K562 (cell line): Measurements from ENCODE around the gene DNASE2B. TPM values are rescaled to one million over a fixed set of nuclear protein-coding genes. Genes with fewer than 3 reads are reported as not detected.

Experiments
- ATAC-seq: fragments of 200-7000 bp; cut with Tn5 transposase; 3 replicates; pipeline ENCODE4 v1.9.1; 2020; ENCODE audit warnings: moderate library complexity
- BruUV-seq: library from RNA; stranded (reverse); fragments of 400-500 nt; replicated peaks from 2 replicates; lab custom pipeline; 2021; lab: Mats Ljungman, UMichigan
- CTCF ChIA-PET: fragments of 300-600 bp; formaldehyde crosslinking; extraction: SDS; loops from one replicate; lab custom pipeline; 2021; ENCODE audit warnings: low intra/inter-chr PET ratio; lab: Yijun Ruan, JAX
- POLR2A ChIA-PET: fragments of 300-600, 350-650 bp; sonication (Branson Sonifier 250); formaldehyde crosslinking; extraction: SDS; loops from one replicate; lab custom pipeline; 2021; ENCODE audit warnings: antibody characterized with exemption, inconsistent platforms; lab: Yijun Ruan, JAX
- DNase-seq, 4 experiments: peaks; one replicate each; pipeline versions ENCODE4 v3.0.0 to v3.0.0-alpha.2; 2011 to 2018; ENCODE audit warnings: low spot score in 3 of 4, mixed read lengths in 3 of 4; ENCODE audit errors: extremely low read depth in 1 of 4
- FAIRE-seq: peaks from 2 replicates; lab custom pipeline; 2011; peaks lifted over from hg19 to GRCh38; lab: Jason Lieb, UNC
- H2AFZ ChIP-seq: 2 replicates; pipeline ENCODE4 v1.6.0; 2011; ENCODE audit warnings: low read depth, low read length, control low read depth, inconsistent platforms
- H3K27ac ChIP-seq: fragments of 200-600 bp; 3 replicates; pipeline ENCODE4 v1.8.0; 2011; ENCODE audit warnings: low read depth, mild to moderate bottlenecking, control low read depth, inconsistent platforms, low read length, moderate library complexity, mixed read lengths; ENCODE audit errors: extremely low read depth
- H3K27me3 ChIP-seq, 2 experiments: fragments of 300-600 bp in 1 of 2; 2 replicates in 1 of 2; 3 replicates in 1 of 2; pipeline versions ENCODE4 v1.6.0 to v1.8.0; 2011; ENCODE audit warnings: inconsistent platforms in 2 of 2, low read length in 2 of 2, mild to moderate bottlenecking in 1 of 2, mixed read lengths in 1 of 2, moderate library complexity in 1 of 2; ENCODE audit not compliant: control insufficient read depth in 2 of 2, insufficient read depth in 2 of 2
- H3K36me3 ChIP-seq: fragments of 300-600 bp; 3 replicates; pipeline ENCODE4 v1.8.0; 2011; ENCODE audit warnings: mild to moderate bottlenecking, low read length, inconsistent platforms; ENCODE audit not compliant: control insufficient read depth, insufficient read depth
- H3K4me1 ChIP-seq, 2 experiments: fragments of 200-600 bp in 1 of 2; replicated peaks in 1 of 2; 2 replicates in 1 of 2; 3 replicates in 1 of 2; pipeline versions ENCODE4 v1.5.1 to v1.8.0; 2011; ENCODE audit warnings: inconsistent platforms in 2 of 2, low read length in 2 of 2, mild to moderate bottlenecking in 1 of 2, mixed read lengths in 1 of 2, moderate library complexity in 1 of 2; ENCODE audit not compliant: control insufficient read depth in 2 of 2, insufficient read depth in 2 of 2
- H3K4me2 ChIP-seq: 2 replicates; pipeline ENCODE4 v1.6.1; 2011; ENCODE audit warnings: low read length, control low read depth, inconsistent platforms, mixed read lengths; ENCODE audit not compliant: insufficient read depth
- H3K4me3 ChIP-seq: fragments of 200-600 bp; sonication (generic), shearing (Covaris generic); 2 replicates; pipeline ENCODE4 v1.5.1; 2016; ENCODE audit warnings: control low read depth, inconsistent platforms
- H3K79me2 ChIP-seq: fragments of 200-600 bp; 3 replicates; pipeline ENCODE4 v1.8.0; 2011; ENCODE audit warnings: low read length, inconsistent platforms; ENCODE audit not compliant: control insufficient read depth, insufficient read depth
- H3K9ac ChIP-seq, 2 experiments: 2 replicates each; pipeline versions ENCODE4 v1.6.0 to v1.6.1; 2011; ENCODE audit warnings: low read depth in 2 of 2, low read length in 2 of 2, control low read depth in 1 of 2, inconsistent platforms in 1 of 2, mild to moderate bottlenecking in 1 of 2, mixed read lengths in 1 of 2; ENCODE audit not compliant: insufficient read depth in 1 of 2
- H3K9me1 ChIP-seq: one replicate; pipeline ENCODE4 v1.6.0; 2011; ENCODE audit warnings: inconsistent platforms, mild to moderate bottlenecking, low read length, moderate library complexity; ENCODE audit not compliant: control insufficient read depth, insufficient read depth
- H3K9me3 ChIP-seq: replicated peaks from 2 replicates; pipeline ENCODE4 v1.5.1; 2011; ENCODE audit warnings: low read depth, low read length, inconsistent platforms; ENCODE audit not compliant: control insufficient read depth, insufficient read depth
- H4K20me1 ChIP-seq: replicated peaks from 2 replicates; pipeline ENCODE4 v1.6.1; 2011; ENCODE audit warnings: low read length, inconsistent platforms, mixed read lengths; ENCODE audit not compliant: control insufficient read depth, insufficient read depth
- ADNP ChIP-seq: fragments of 200-800 bp; sonication (Bioruptor generic); IDR thresholded peaks from 2 replicates; pipeline ENCODE4 v1.6.1; 2016; ENCODE audit warnings: missing genetic modification characterization, missing compliant biosample characterization
- BMI1 ChIP-seq: fragments of 150-350 bp; IDR thresholded peaks from 2 replicates; pipeline ENCODE4 v1.6.1; 2014; ENCODE audit warnings: low read length
- C11orf30 ChIP-seq: fragments of 450-650 bp; IDR thresholded peaks from 2 replicates; pipeline ENCODE4 v1.6.1; 2016; ENCODE audit warnings: low read depth, mild to moderate bottlenecking
- CBX1 ChIP-seq: sonication (generic); IDR thresholded peaks from 2 replicates; pipeline ENCODE4 v1.6.1; 2016; ENCODE audit warnings: antibody characterized with exemption, low read depth, mild to moderate bottlenecking
- CHD2 ChIP-seq: IDR thresholded peaks from 2 replicates; pipeline ENCODE4 v1.6.1; 2011; ENCODE audit warnings: low read depth, low read length
- ESRRB ChIP-seq: fragments of 250-450 bp; sonication (Bioruptor Pico); IDR thresholded peaks from 2 replicates; pipeline ENCODE4 v1.5.0; 2020; ENCODE audit warnings: mild to moderate bottlenecking, moderate library complexity, borderline replicate concordance
- FOXA3 ChIP-seq, 2 experiments: fragments of 450-650 bp in 1 of 2; sonication (generic) in 1 of 2; formaldehyde crosslinking; IDR thresholded peaks in 1 of 2; conservative IDR thresholded peaks in 1 of 2; 2 replicates each; pipeline versions ENCODE4 v1.4.0 to v1.8.0; 2020 to 2022; ENCODE audit warnings: mild to moderate bottlenecking in 2 of 2, missing genetic modification reagents in 1 of 2
- GATA2 ChIP-seq: sonication (generic); formaldehyde crosslinking; IDR thresholded peaks from 2 replicates; pipeline ENCODE4 v1.4.0; 2020; ENCODE audit warnings: mild to moderate bottlenecking, missing genetic modification reagents
- HEY1 ChIP-seq: fragments of 250-450 bp; sonication (Bioruptor Pico); IDR thresholded peaks from 2 replicates; pipeline ENCODE4 v1.5.0; 2020; ENCODE audit warnings: mild to moderate bottlenecking, moderate library complexity, borderline replicate concordance
- KAT2B ChIP-seq: IDR thresholded peaks from one replicate; pipeline ENCODE4 v1.6.1; 2012; ENCODE audit warnings: low read depth, mild to moderate bottlenecking, control low read depth, inconsistent platforms, low read length, moderate library complexity
- KAT8 ChIP-seq: fragments of 450-650 bp; IDR thresholded peaks from 2 replicates; pipeline ENCODE4 v1.6.1; 2016; ENCODE audit warnings: low read depth, mild to moderate bottlenecking
- MED1 ChIP-seq: sonication (generic); formaldehyde crosslinking; IDR thresholded peaks from 2 replicates; pipeline ENCODE4 v1.8.1; 2023; ENCODE audit warnings: missing genetic modification reagents, borderline replicate concordance
- MYNN ChIP-seq, 2 experiments: sonication (generic); formaldehyde crosslinking in 1 of 2; IDR thresholded peaks; 2 replicates each; pipeline versions ENCODE4 v1.5.0 to v1.6.1; 2016 to 2020; ENCODE audit warnings: antibody characterized with exemption in 1 of 2, missing genetic modification reagents in 1 of 2
- SIN3A ChIP-seq, 2 experiments: fragments of 150-350 bp in 1 of 2; IDR thresholded peaks; 2 replicates each; pipeline ENCODE4 v1.6.1; 2011 to 2016; ENCODE audit warnings: borderline replicate concordance in 2 of 2, low read depth in 2 of 2, low read length in 2 of 2, mild to moderate bottlenecking in 2 of 2, moderate library complexity in 2 of 2; ENCODE audit not compliant: control insufficient read depth in 1 of 2
- STAT5A ChIP-seq: IDR thresholded peaks from 2 replicates; pipeline ENCODE4 v1.6.1; 2012; ENCODE audit warnings: low read length, inconsistent platforms, borderline replicate concordance
- TCF3 ChIP-seq: sonication (generic); formaldehyde crosslinking; IDR thresholded peaks from 2 replicates; pipeline ENCODE4 v1.4.0; 2020; ENCODE audit warnings: mild to moderate bottlenecking, missing genetic modification reagents
- TSC22D4 ChIP-seq: fragments of 450-650 bp; IDR thresholded peaks from 2 replicates; pipeline ENCODE4 v1.6.1; 2016; ENCODE audit warnings: missing genetic modification characterization, missing biosample characterization, control low read depth
- ZNF124 ChIP-seq: sonication (generic); formaldehyde crosslinking; IDR thresholded peaks from 2 replicates; pipeline ENCODE4 v1.8.1; 2022; ENCODE audit warnings: missing genetic modification reagents
- ZNF316 ChIP-seq: fragments of 450-650 bp; IDR thresholded peaks from 2 replicates; pipeline ENCODE4 v1.6.1; 2016
- WGBS: fragments of 100-300 bp; shearing (Covaris generic); methylation state at CpG from one replicate; pipeline ENCODE4 v1.1.6; 2016; ENCODE audit warnings: low coverage, mixed read lengths; ENCODE audit not compliant: insufficient coverage; ENCODE audit errors: missing lambda C conversion rate; 5-methylcytosine and 5-hydroxymethylcytosine counted together
- in situ Hi-C: fragments of 300-500 bp; cut with MboI; formaldehyde crosslinking; loops from 4 replicates; pipeline ENCODE4 v1.15.0; 2018; ENCODE audit warnings: inconsistent platforms, mixed read lengths
- intact Hi-C: fragments of 100-400 bp; cut with micrococcal nuclease; formaldehyde crosslinking; loops from 2 replicates; pipeline ENCODE4 v1.14.2; 2022
- polyA plus RNA-seq, 8 experiments: library from polyadenylated mRNA; depleted of rRNA in 4 of 8; stranded (reverse) in 5 of 8; unstranded in 3 of 8; fragments of >200 nt; fragmentation: Nextera tagmentation in 2 of 8; fragmentation: Illumina TruSeq in 1 of 8; extraction: Ambion mirVana in 2 of 8; extraction: Trizol in 1 of 8; gene quantifications; 2 replicates each; pipeline versions ENCODE4 v1.2.1 to v1.2.3, GENCODE V29; 2011 to 2014; ENCODE audit warnings: inconsistent platforms in 1 of 8, missing spikeins in 1 of 8
- total RNA-seq, 7 experiments: library from RNA; depleted of rRNA in 6 of 7; stranded (reverse); fragments of >200 nt in 6 of 7; fragmentation: Illumina TruSeq in 2 of 7; extraction: Trizol in 2 of 7; gene quantifications; 2 replicates each; pipeline versions ENCODE4 v1.2.1 to v1.2.3, GENCODE V29; 2011 to 2021; ENCODE audit warnings: low replicate concordance in 1 of 7
- TF ChIP-seq, protein P1 (sequence below): fragments of 450-650 bp; IDR thresholded peaks from one replicate; pipeline ENCODE4 v1.6.1; 2018; ENCODE audit warnings: mild to moderate bottlenecking, moderate library complexity; ENCODE audit not compliant: partially characterized antibody
- TF ChIP-seq, protein P2 (sequence below), 2 experiments: fragments of 250-450 bp in 1 of 2; fragments of 450-650 bp in 1 of 2; sonication (Bioruptor Pico) in 1 of 2; IDR thresholded peaks; 2 replicates each; pipeline versions ENCODE4 v1.6.1 to v1.8.0; 2016 to 2021; ENCODE audit warnings: mild to moderate bottlenecking in 2 of 2, moderate library complexity in 2 of 2, missing compliant biosample characterization in 1 of 2, missing genetic modification characterization in 1 of 2

Gene DNASE2B
- total and polyA plus RNA-seq, 9 of the 15 experiments (the other 6 are each of a cell fraction or from before 2014, with no cell fraction given) = not detected

- Histone ChIP-seq H3K27me3 (no peaks in the 10 kb centered on the region), H3K9me3 (0 out of 2 replicates have a peak, but pooled peaks cover 2% of the 10 kb centered on the region), H3K36me3 (no peaks in the 10 kb centered on the region), H3K4me3 (no peak overlapping the region), H2AFZ (no peak overlapping the region), H3K9me1 (no peaks in the 10 kb centered on the region), H3K4me1 (peaks cover 0 to 11% of the 10 kb centered on the region in 2 experiments; a peak in 3 of 5 replicates), H3K9ac (no peak overlapping the region), H3K27ac (no peak overlapping the region), H4K20me1 (no peaks in the 10 kb centered on the region), H3K4me2 (no peak overlapping the region), H3K79me2 (no peaks in the 10 kb centered on the region)
- peak; percentile 66 for ATAC-seq
- POLR2A ChIA-PET = interaction anchor here (1.2 kb wide), 1 partner anchor 15 kb away, joined by 3 read pairs; no protein-coding TSS in a partner anchor
- WGBS = 12% methylated on average over 6 of the region's 6 CpGs
- FAIRE-seq = peak; percentile 73
- BruUV-seq = no TSS peak
- intact Hi-C loops (no loop called here), in situ Hi-C loops (no loop called here)
- CTCF ChIA-PET = no interaction called here
- DNase-seq = peak in 1 of 4 experiments; percentile 21
- TF ChIP-seq BMI1 (no peak), STAT5A (no peak), MED1 (no peak), FOXA3 (CRISPR knock-in tag; conservative IDR thresholded peaks at IDR 0.05 in 1 of 2, IDR thresholded peaks at IDR 0.05 in 1 of 2) (no peak), SIN3A (IDR thresholded peaks at IDR 0.05; ENCODE audit: borderline replicate concordance in 2 of 2, control insufficient read depth in 1 of 2, low read depth in 2 of 2, low read length in 2 of 2) (no peak), ZNF316 (0 out of 2 replicates have a peak, but pooled peaks have one; percentile 30), ESRRB (CRISPR knock-in tag) (no peak), KAT2B (no peak), MYNN (IDR thresholded peaks at IDR 0.05) (no peak), MYNN (CRISPR knock-in tag; IDR thresholded peaks at IDR 0.05) (no peak), TCF3 (CRISPR knock-in tag) (peak; percentile 13; the same call in 1 of the 2 replicates), GATA2 (CRISPR knock-in tag) (no peak), HEY1 (CRISPR knock-in tag) (no peak), ADNP (tag) (no peak), TSC22D4 (tag) (no peak), C11orf30 (0 out of 2 replicates have a peak, but pooled peaks have one; percentile 22), KAT8 (no peak), ZNF124 (CRISPR knock-in tag) (no peak), CBX1 (no peak), CHD2 (no peak)
- TF ChIP-seq, protein P1, sequence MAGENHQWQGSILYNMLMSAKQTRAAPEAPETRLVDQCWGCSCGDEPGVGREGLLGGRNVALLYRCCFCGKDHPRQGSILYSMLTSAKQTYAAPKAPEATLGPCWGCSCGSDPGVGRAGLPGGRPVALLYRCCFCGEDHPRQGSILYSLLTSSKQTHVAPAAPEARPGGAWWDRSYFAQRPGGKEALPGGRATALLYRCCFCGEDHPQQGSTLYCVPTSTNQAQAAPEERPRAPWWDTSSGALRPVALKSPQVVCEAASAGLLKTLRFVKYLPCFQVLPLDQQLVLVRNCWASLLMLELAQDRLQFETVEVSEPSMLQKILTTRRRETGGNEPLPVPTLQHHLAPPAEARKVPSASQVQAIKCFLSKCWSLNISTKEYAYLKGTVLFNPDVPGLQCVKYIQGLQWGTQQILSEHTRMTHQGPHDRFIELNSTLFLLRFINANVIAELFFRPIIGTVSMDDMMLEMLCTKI = no peak
- TF ChIP-seq, protein P2, sequence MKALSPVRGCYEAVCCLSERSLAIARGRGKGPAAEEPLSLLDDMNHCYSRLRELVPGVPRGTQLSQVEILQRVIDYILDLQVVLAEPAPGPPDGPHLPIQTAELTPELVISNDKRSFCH (CRISPR knock-in tag; IDR thresholded peaks at IDR 0.05) = no peak
- TF ChIP-seq, protein P2 (tag; IDR thresholded peaks at IDR 0.05) = no peak
These were observed 29.2 kb downstream of the DNASE2B start for GRCh38 chr1:84427250-84428188.
